Mucosa of descending colon (tissue), 3 donors: ENCODE results near the gene DACH1. TPM values are rescaled to one million over a fixed set of nuclear protein-coding genes. Genes with fewer than 3 reads are reported as not detected.

Experiments
- ATAC-seq: fragments of 200-7000 bp; cut with Tn5 transposase; one replicate; pipeline ENCODE4 v1.9.1; 2020; ENCODE audit warnings: mild to moderate bottlenecking, moderate library complexity
- DNase-seq, 3 donors: peaks; one replicate each; pipeline ENCODE4 v3.0.0-alpha.2; 2020
- H3K36me3 ChIP-seq: fragments of 200-600 bp; one replicate; pipeline ENCODE4 v1.8.0; 2021; ENCODE audit warnings: low read depth, mild to moderate bottlenecking
- H3K4me1 ChIP-seq: fragments of 200-600 bp; one replicate; pipeline ENCODE4 v1.8.0; 2021; ENCODE audit warnings: low read depth, mild to moderate bottlenecking
- H3K4me3 ChIP-seq: fragments of 200-600 bp; one replicate; pipeline ENCODE4 v1.8.0; 2021; ENCODE audit warnings: mild to moderate bottlenecking
- H3K9me3 ChIP-seq: fragments of 200-600 bp; one replicate; pipeline ENCODE4 v1.8.0; 2021; ENCODE audit warnings: mild to moderate bottlenecking
- CTCF ChIP-seq: fragments of 200-600 bp; IDR thresholded peaks from one replicate; pipeline ENCODE4 v1.8.0; 2022; ENCODE audit warnings: antibody characterized with exemption, mild to moderate bottlenecking
- intact Hi-C, 2 donors: fragments of 100-400 bp; cut with DNase I in 1 of 2; cut with micrococcal nuclease in 1 of 2; formaldehyde crosslinking; loops; one replicate each; pipeline versions ENCODE4 v1.11.0 to v1.11.1; 2022; cut with DNase I, micrococcal nuclease
- total RNA-seq, 3 donors: library from RNA; stranded (reverse); fragmentation: NEBNext Ultra II Directional in 2 of 3; extraction: Animal tissue kit (Norgen Biotek cat#: 25700) in 2 of 3; gene quantifications; one replicate each; pipeline versions ENCODE4 v1.2.1 to v1.2.4, GENCODE V29; 2021 to 2023
- donor health status: DM: no; HTN: no; CAD: no; lungs with moderate emphysema.
- donor health status: DM: no; HTN: no; CAD: no.
- donor health status: DM: no; HTN: yes; CAD: no.

Gene DACH1
- total RNA-seq, 3 donors from 2014 or later = 3.2 to 6.5 (median 6.4) TPM

GRCh38 chr13:71718931-71719330, 148.1 kb downstream of the DACH1 start:
- intact Hi-C loops = no loop called here
- H3K36me3 ChIP-seq = no peaks in the 10 kb centered on the region
- DNase-seq = no peak
- no peak for ATAC-seq
- no peak overlapping the region for H3K4me3 ChIP-seq
- TF ChIP-seq CTCF = no peak
- no peaks in the 10 kb centered on the region for H3K4me1 ChIP-seq
- no peaks in the 10 kb centered on the region for H3K9me3 ChIP-seq

DNA sequence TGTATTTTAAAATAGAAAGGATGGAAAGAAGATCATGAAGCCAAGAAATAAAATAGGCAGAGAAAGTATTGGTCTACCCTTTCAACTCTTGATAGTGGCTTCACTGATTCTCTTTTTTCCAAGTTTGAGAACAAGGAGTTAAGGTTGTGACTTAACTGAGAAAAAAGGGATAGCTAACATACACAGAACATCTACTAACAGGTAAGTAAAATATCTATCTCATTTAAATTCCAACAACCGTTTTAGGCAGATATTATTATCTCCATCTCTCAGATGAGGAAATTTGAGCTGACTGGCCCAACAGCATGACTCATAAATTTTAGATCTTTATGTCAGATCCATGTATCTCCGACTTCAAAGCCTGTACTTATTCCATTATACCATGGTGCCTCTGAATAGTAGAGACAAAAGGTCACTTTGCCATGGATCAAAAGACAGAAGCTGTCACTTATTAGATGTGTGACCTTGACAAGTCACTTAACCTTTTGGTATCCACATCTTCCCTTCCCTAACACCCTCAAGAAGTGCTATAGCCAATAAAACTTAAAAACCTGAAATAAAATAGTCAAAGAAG, 152.1 kb downstream of the DACH1 start:
- Histone ChIP-seq H3K4me3 (no peak overlapping the region), H3K9me3 (no peaks in the 10 kb centered on the region), H3K4me1 (peaks cover 2% of the 10 kb centered on the region), H3K36me3 (no peaks in the 10 kb centered on the region)
- DNase-seq (no peak), ATAC-seq (no peak)
- intact Hi-C loops = no loop called here
- no peak for TF ChIP-seq CTCF

DNA sequence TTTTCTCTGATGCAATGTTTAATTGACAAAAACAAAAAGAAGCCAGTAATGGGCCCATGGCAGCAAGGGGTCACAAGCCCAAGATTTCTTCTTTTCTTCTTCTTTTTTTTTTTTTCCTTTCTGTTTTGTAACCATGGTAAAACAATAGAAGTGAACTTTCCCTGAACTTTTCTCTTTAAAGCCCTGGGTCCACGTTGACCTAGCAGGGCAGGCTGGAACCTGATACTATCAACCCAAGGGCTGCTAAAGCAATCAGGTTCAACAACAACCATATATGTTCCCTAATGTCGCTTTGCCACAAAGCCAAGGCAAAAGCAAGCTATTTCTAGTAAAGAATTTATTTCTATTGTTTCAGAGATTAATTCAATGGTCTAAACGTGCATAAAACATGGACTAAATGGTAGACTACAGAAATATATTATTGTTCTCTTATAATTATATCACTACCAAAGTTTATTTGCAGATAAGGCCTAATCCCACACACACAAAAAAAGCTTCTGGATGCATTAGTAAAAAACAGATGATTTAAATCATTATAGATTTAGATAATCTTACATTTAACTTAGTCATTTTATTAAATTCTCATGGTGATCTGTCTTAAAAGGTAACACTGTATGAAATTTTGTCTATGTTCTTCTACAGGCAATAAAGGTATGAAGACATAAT, 153.9 kb downstream of the DACH1 start:
- TF ChIP-seq CTCF = no peak
- ATAC-seq (peak; percentile 78), DNase-seq (peak in 1 of 3 donors; percentile 17)
- intact Hi-C loops = no loop called here
- Histone ChIP-seq H3K4me1 (peaks cover 2% of the 10 kb centered on the region), H3K9me3 (no peaks in the 10 kb centered on the region), H3K36me3 (no peaks in the 10 kb centered on the region), H3K4me3 (no peak overlapping the region)

- H3K9me3 ChIP-seq = no peaks in the 10 kb centered on the region
- no peak for DNase-seq
- no peak for TF ChIP-seq CTCF
- H3K4me1 ChIP-seq = peaks cover 11% of the 10 kb centered on the region
- H3K4me3 ChIP-seq = no peak overlapping the region
- intact Hi-C loops = no loop called here
- ATAC-seq = no peak
- H3K36me3 ChIP-seq = no peaks in the 10 kb centered on the region
Measured at GRCh38 chr13:71704656-71705055, 162.3 kb downstream of the DACH1 start.

DNA sequence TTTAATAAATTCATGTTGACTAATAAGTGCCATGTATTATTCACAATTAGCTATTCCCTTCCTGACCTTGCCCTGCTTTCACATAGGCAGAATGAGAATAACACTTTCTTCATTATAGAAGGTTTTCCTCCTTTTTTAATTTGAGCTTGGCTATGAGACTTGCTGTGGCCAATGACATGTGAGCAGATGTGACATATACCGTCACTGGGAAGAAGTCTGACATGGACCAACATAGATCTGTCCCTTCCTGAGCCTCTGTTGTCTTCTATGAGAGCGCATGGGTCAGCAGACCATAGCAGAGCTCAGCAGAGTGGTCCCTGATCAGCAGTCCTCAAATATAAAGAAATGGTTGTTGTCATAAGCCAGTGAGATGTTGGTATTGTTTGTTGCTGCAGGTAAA, 163.9 kb downstream of the DACH1 start:
- Histone ChIP-seq H3K9me3 (no peaks in the 10 kb centered on the region), H3K4me1 (peaks cover 11% of the 10 kb centered on the region), H3K4me3 (no peak overlapping the region), H3K36me3 (no peaks in the 10 kb centered on the region)
- DNase-seq (no peak), ATAC-seq (no peak)
- TF ChIP-seq CTCF = no peak
- intact Hi-C loops = no loop called here
